Fibroblast of pulmonary artery (primary cell): ENCODE measurements around the gene SLC17A4.

Experiments
- DNase-seq: peaks from one replicate; pipeline ENCODE4 v3.0.0-alpha.2; 2010; ENCODE audit warnings: low read depth
- H3K4me3 ChIP-seq: replicated peaks from 2 replicates; pipeline ENCODE4 v1.5.1; 2011; ENCODE audit warnings: low read depth, mild to moderate bottlenecking, control low read depth, low read length, moderate library complexity
- TF ChIP-seq, protein P1 (sequence below): IDR thresholded peaks from 2 replicates; pipeline ENCODE4 v1.5.1; 2011; ENCODE audit warnings: mild to moderate bottlenecking, control low read depth, low read length, inconsistent platforms; ENCODE audit errors: missing control alignments

SLC17A4 gene

DNA sequence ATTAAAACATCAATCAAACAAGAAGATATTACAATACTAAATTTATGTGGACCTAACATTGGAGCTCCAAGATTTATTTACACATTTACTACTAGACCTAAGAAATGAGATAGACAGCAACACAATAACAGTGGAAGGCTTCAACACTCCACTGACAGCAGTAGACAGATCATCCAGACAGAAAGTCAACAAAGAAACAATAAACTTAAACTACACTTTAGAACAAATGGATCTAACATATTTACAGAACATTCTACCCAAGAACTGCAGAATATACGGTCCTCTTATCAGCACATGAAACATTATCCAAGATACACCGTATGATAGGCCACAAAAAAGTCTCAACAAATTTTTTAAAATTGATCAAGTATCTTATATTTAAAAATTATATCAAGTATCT lies 50.3 kb downstream of the SLC17A4 start:
- H3K4me3 ChIP-seq = no peak overlapping the region
- no peak for DNase-seq
- TF ChIP-seq, protein P1, sequence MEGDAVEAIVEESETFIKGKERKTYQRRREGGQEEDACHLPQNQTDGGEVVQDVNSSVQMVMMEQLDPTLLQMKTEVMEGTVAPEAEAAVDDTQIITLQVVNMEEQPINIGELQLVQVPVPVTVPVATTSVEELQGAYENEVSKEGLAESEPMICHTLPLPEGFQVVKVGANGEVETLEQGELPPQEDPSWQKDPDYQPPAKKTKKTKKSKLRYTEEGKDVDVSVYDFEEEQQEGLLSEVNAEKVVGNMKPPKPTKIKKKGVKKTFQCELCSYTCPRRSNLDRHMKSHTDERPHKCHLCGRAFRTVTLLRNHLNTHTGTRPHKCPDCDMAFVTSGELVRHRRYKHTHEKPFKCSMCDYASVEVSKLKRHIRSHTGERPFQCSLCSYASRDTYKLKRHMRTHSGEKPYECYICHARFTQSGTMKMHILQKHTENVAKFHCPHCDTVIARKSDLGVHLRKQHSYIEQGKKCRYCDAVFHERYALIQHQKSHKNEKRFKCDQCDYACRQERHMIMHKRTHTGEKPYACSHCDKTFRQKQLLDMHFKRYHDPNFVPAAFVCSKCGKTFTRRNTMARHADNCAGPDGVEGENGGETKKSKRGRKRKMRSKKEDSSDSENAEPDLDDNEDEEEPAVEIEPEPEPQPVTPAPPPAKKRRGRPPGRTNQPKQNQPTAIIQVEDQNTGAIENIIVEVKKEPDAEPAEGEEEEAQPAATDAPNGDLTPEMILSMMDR = no peak

DNA sequence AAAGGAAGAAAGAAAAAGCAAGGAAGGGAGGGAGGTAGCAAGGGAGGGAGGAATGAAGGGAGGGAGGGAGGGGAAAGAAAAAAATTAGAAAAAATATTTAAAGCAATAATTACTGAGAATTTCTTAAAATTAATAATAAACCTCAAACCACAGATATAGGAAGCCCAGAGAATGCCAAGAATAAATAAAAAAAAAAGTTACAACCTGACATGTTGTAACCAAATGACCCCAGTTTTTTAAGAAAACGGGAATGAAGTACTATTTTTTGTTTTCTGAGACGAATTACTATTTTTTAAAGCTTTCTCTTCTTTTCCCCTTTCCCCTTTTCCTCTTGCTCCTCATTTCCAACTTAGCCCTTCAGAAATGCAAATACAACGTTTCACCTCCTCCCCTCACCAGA lies 60.7 kb downstream of the SLC17A4 start:
- no peak overlapping the region for H3K4me3 ChIP-seq
- DNase-seq = no peak
- TF ChIP-seq, protein P1 = no peak

- no peak overlapping the region for H3K4me3 ChIP-seq
- TF ChIP-seq, protein P1 = no peak
- DNase-seq = no peak
Observed at GRCh38 chr6:25816252-25816651, 61.7 kb downstream of the SLC17A4 start.

- TF ChIP-seq, protein P1 = no peak
- H3K4me3 ChIP-seq = no peak overlapping the region
- no peak for DNase-seq
Observed at GRCh38 chr6:25821341-25821740, 66.8 kb downstream of the SLC17A4 start.

DNA sequence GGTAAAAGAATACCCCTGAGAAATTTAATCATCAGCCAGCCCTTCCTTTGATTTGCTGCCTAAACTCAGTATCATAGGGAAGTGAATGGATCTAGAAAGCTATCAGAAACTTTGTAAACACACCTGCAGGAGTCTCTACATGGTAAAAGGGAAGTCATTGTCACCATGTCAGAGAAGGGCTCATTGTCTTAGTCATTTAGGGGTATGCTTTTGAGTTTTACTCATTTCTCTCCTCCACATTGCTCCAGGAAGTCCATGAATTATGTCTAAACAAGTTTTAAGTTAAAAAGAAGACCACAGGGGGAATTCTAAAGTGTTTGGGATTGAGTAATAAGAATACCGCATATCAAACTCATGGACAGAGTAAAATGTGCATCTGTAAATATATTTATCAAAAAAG lies 74.8 kb downstream of the SLC17A4 start:
- DNase-seq = no peak
- TF ChIP-seq, protein P1 = no peak
- no peak overlapping the region for H3K4me3 ChIP-seq

GRCh38 chr6:25830458-25830857 lies 75.9 kb downstream of the SLC17A4 start:
- DNase-seq = no peak
- H3K4me3 ChIP-seq = no peak overlapping the region
- TF ChIP-seq, protein P1 = no peak
